HCT116 (cell line): ENCODE data around the gene LIG4. TPM values are rescaled to one million over a fixed set of nuclear protein-coding genes. Genes with fewer than 3 reads are reported as not detected.

ENCODE experiments used
- ATAC-seq: fragments of 200-7000 bp; cut with Tn5 transposase; 2 replicates; pipeline ENCODE4 v1.9.1; 2020; ENCODE audit warnings: mild to moderate bottlenecking, moderate library complexity
- BruUV-seq: library from RNA; stranded (reverse); fragments of 400-500 nt; replicated peaks from 2 replicates; lab custom pipeline; 2021; lab: Mats Ljungman, UMichigan
- CTCF ChIA-PET: fragments of 300-600 bp; sonication (Branson Sonifier 250); formaldehyde crosslinking; loops from one replicate; lab custom pipeline; 2021; ENCODE audit warnings: antibody characterized with exemption; lab: Charles Lee
- POLR2A ChIA-PET: fragments of 300-600, 350-600 bp; sonication (Branson Sonifier 250); formaldehyde crosslinking; loops from one replicate; lab custom pipeline; 2021; ENCODE audit warnings: antibody characterized with exemption; lab: Charles Lee
- RAD21 ChIA-PET, 2 experiments: fragments of 300-600 bp; sonication (Branson Sonifier 250); formaldehyde crosslinking; loops; one replicate each; lab custom pipeline; 2023; ENCODE audit warnings: low total read pairs in 2 of 2; ENCODE audit not compliant: uncharacterized antibody in 2 of 2, unreplicated experiment in 2 of 2, low non-redundant PET in 1 of 2; lab: Charles Lee
- DNase-seq: peaks from one replicate; pipeline ENCODE4 v3.0.0-alpha.2; 2010; ENCODE audit warnings: low read depth, low spot score
- H2AFZ ChIP-seq: fragments of 200-600 bp; shearing (Covaris generic), sonication (generic); 2 replicates; pipeline ENCODE4 v1.6.1; 2017; ENCODE audit warnings: low read depth, mixed run types, mixed read lengths, antibody characterized with exemption, low read length; ENCODE audit not compliant: poor library complexity, severe bottlenecking
- H3K27ac ChIP-seq: 2 replicates; pipeline ENCODE4 v1.5.1; 2012; ENCODE audit warnings: low read depth, low read length
- H3K27me3 ChIP-seq: fragments of 200-600 bp; sonication (generic); 2 replicates; pipeline ENCODE4 v1.6.1; 2016; ENCODE audit warnings: mixed run types, low read length, mixed read lengths; ENCODE audit not compliant: insufficient read depth
- H3K36me3 ChIP-seq, 2 experiments: fragments of 200-500 bp in 1 of 2; fragments of 200-600 bp in 1 of 2; sonication (Bioruptor generic) in 1 of 2; sonication (generic) in 1 of 2; 2 replicates each; pipeline versions ENCODE4 v1.5.1 to v1.6.1; 2014 to 2016; ENCODE audit warnings: low read length in 2 of 2, inconsistent platforms in 1 of 2, mixed read lengths in 1 of 2, mixed run types in 1 of 2; ENCODE audit not compliant: insufficient read depth in 2 of 2, control insufficient read depth in 1 of 2
- H3K4me1 ChIP-seq, 2 experiments: fragments of 200-600 bp in 1 of 2; sonication (generic) in 1 of 2; 2 replicates each; pipeline versions ENCODE4 v1.5.1 to v1.6.1; 2012 to 2017; ENCODE audit warnings: low read length in 2 of 2, inconsistent platforms in 1 of 2, mild to moderate bottlenecking in 1 of 2, mixed read lengths in 1 of 2, mixed run types in 1 of 2, moderate library complexity in 1 of 2; ENCODE audit not compliant: insufficient read depth in 2 of 2, control insufficient read depth in 1 of 2
- H3K4me2 ChIP-seq: fragments of 200-600 bp; sonication (generic); 2 replicates; pipeline ENCODE4 v1.6.1; 2017; ENCODE audit warnings: mixed run types, low read length, mixed read lengths
- H3K4me3 ChIP-seq, 2 experiments: fragments of 200-600 bp in 1 of 2; sonication (generic) in 1 of 2; replicated peaks in 1 of 2; 2 replicates each; pipeline ENCODE4 v1.5.1; 2011 to 2016; ENCODE audit warnings: low read length in 2 of 2, control low read depth in 1 of 2, low read depth in 1 of 2, mild to moderate bottlenecking in 1 of 2, mixed read lengths in 1 of 2, mixed run types in 1 of 2
- H3K79me2 ChIP-seq: fragments of 200-600 bp; sonication (generic); 2 replicates; pipeline ENCODE4 v1.6.1; 2017; ENCODE audit warnings: mild to moderate bottlenecking, mixed run types, low read length, moderate library complexity, mixed read lengths; ENCODE audit not compliant: insufficient read depth
- H3K9ac ChIP-seq: fragments of 200-600 bp; sonication (generic); 2 replicates; pipeline ENCODE4 v1.6.1; 2016; ENCODE audit warnings: low read length, mixed read lengths
- H3K9me2 ChIP-seq: fragments of 200-600 bp; sonication (generic), shearing (Covaris generic); 2 replicates; pipeline ENCODE4 v1.6.1; 2017; ENCODE audit warnings: mixed run types, mild to moderate bottlenecking, moderate library complexity; ENCODE audit not compliant: insufficient read depth
- H3K9me3 ChIP-seq, 2 experiments: fragments of 200-500 bp in 1 of 2; fragments of 200-600 bp in 1 of 2; sonication (Bioruptor generic) in 1 of 2; sonication (generic) in 1 of 2; 2 replicates each; pipeline ENCODE4 v1.6.1; 2014 to 2017; ENCODE audit warnings: low read length in 2 of 2, mixed read lengths in 2 of 2, inconsistent platforms in 1 of 2, low read depth in 1 of 2, mild to moderate bottlenecking in 1 of 2, mixed run types in 1 of 2, moderate library complexity in 1 of 2; ENCODE audit not compliant: control insufficient read depth in 1 of 2, insufficient read depth in 1 of 2
- H4K20me1 ChIP-seq: fragments of 200-600 bp; sonication (generic), shearing (Covaris generic); 2 replicates; pipeline ENCODE4 v1.6.1; 2017; ENCODE audit warnings: mixed run types, mild to moderate bottlenecking, moderate library complexity; ENCODE audit not compliant: insufficient read depth
- CBX3 ChIP-seq: IDR thresholded peaks from 2 replicates; pipeline ENCODE4 v1.6.1; 2012; ENCODE audit warnings: low read depth
- EGR1 ChIP-seq: IDR thresholded peaks from 2 replicates; pipeline ENCODE4 v1.6.1; 2012; ENCODE audit warnings: low read depth
- ELF1 ChIP-seq: IDR thresholded peaks from 2 replicates; pipeline ENCODE4 v1.6.1; 2012; ENCODE audit warnings: low read depth, borderline replicate concordance
- EZH2 ChIP-seq: fragments of 200-600 bp; sonication (generic); IDR thresholded peaks from 2 replicates; pipeline ENCODE4 v1.6.1; 2017; ENCODE audit warnings: antibody characterized with exemption, mixed run types
- EZH2phosphoT487 ChIP-seq: fragments of 200-600 bp; IDR thresholded peaks from 2 replicates; pipeline ENCODE4 v1.6.1; 2018; ENCODE audit warnings: antibody characterized with exemption, borderline replicate concordance
- FOSL1 ChIP-seq: IDR thresholded peaks from 2 replicates; pipeline ENCODE4 v1.6.1; 2012; ENCODE audit warnings: low read depth
- JUND ChIP-seq: IDR thresholded peaks from 2 replicates; pipeline ENCODE4 v1.6.1; 2012
- MAX ChIP-seq: IDR thresholded peaks from 2 replicates; pipeline ENCODE4 v1.6.1; 2012
- POLR2A ChIP-seq: IDR thresholded peaks from 2 replicates; pipeline ENCODE4 v1.7.0; 2011; ENCODE audit warnings: borderline replicate concordance; ENCODE audit not compliant: insufficient read depth, insufficient read length; ENCODE audit errors: extremely low read depth
- POLR2AphosphoS5 ChIP-seq: IDR thresholded peaks from 2 replicates; pipeline ENCODE4 v1.6.1; 2011; ENCODE audit warnings: mild to moderate bottlenecking, low read depth, low read length, moderate library complexity
- RAD21 ChIP-seq: IDR thresholded peaks from 2 replicates; pipeline ENCODE4 v1.6.1; 2012; ENCODE audit warnings: low read depth, mild to moderate bottlenecking
- SRF ChIP-seq: IDR thresholded peaks from 2 replicates; pipeline ENCODE4 v1.6.1; 2012; ENCODE audit warnings: low read depth
- TCF7L2 ChIP-seq: IDR thresholded peaks from 2 replicates; pipeline ENCODE4 v1.7.0; 2011; ENCODE audit warnings: borderline replicate concordance, inconsistent platforms; ENCODE audit not compliant: insufficient read depth, insufficient read length; ENCODE audit errors: extremely low read depth
- YY1 ChIP-seq: IDR thresholded peaks from 2 replicates; pipeline ENCODE4 v1.6.1; 2011; ENCODE audit warnings: low read length, low read depth, moderate library complexity, mild to moderate bottlenecking; ENCODE audit not compliant: insufficient replicate concordance; ENCODE audit errors: extremely low read depth
- ZFX ChIP-seq: fragments of 450-650 bp; IDR thresholded peaks from 2 replicates; pipeline ENCODE4 v1.6.1; 2017
- ZNF274 ChIP-seq: fragments of 200-500 bp; sonication (Bioruptor generic); IDR thresholded peaks from 2 replicates; pipeline ENCODE4 v1.6.1; 2014; ENCODE audit warnings: mild to moderate bottlenecking, low read depth, low read length, inconsistent platforms
- intact Hi-C: fragments of 100-400 bp; cut with micrococcal nuclease; formaldehyde crosslinking; loops from 2 replicates; pipeline ENCODE4 v1.10.0; 2022
- total RNA-seq: library from RNA; stranded (reverse); gene quantifications from one replicate; pipeline ENCODE4 v1.2.1, GENCODE V29; 2021; ENCODE audit not compliant: unreplicated experiment
- TF ChIP-seq, protein P1 (sequence below): IDR thresholded peaks from 2 replicates; pipeline ENCODE4 v1.6.1; 2012; ENCODE audit warnings: low read depth
- TF ChIP-seq, protein P2 (sequence below): IDR thresholded peaks from 2 replicates; pipeline ENCODE4 v1.6.1; 2012
- TF ChIP-seq, protein P3 (sequence below), 3 experiments: fragments of 200-600 bp in 1 of 3; sonication (generic) in 1 of 3; IDR thresholded peaks in 2 of 3; conservative IDR thresholded peaks in 1 of 3; 2 replicates each; pipeline ENCODE4 v1.5.1; 2012 to 2017; ENCODE audit warnings: low read depth in 2 of 3, low read length in 2 of 3, antibody characterized with exemption in 1 of 3, borderline replicate concordance in 1 of 3, control low read depth in 1 of 3, mild to moderate bottlenecking in 1 of 3, mixed read lengths in 1 of 3, mixed run types in 1 of 3, moderate library complexity in 1 of 3; ENCODE audit not compliant: insufficient read depth in 1 of 3
- TF ChIP-seq, protein P4 (sequence below): IDR thresholded peaks from 2 replicates; pipeline ENCODE4 v1.6.1; 2011; ENCODE audit warnings: mild to moderate bottlenecking, low read length, moderate library complexity; ENCODE audit not compliant: insufficient replicate concordance; ENCODE audit errors: extremely low read depth

The LIG4 gene
- total RNA-seq, 1 experiment from 2014 or later, result 7.4 TPM

DNA sequence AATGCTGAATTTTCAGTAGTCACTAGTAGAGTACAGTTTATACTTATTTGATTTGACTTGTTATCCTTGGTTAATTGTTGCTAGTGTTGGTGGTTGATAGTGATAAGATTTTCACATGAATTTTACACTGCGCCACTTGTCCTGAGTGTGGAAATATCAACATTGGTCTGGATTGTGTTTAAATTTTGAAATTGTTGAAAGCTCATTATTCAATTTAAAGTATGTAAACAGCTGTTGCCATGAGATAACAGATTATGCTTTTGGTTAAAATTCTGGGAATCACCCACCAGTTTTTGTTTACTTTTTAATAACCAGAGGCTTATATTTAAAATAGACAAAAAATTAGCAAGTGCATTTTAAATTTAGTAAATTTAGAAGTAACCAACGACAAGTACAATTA lies 41.9 kb upstream of the LIG4 start:
- no peak overlapping the region for H3K4me3 ChIP-seq
- H3K4me2 ChIP-seq, result no peak overlapping the region
- H3K36me3 ChIP-seq, result no peaks in the 10 kb centered on the region
- ChIA-PET RAD21 (no interaction called here), POLR2A (no interaction called here), CTCF (no interaction called here)
- intact Hi-C loops, result no loop called here
- H3K9ac ChIP-seq, result no peak overlapping the region
- no peaks in the 10 kb centered on the region for H3K9me2 ChIP-seq
- DNase-seq (no peak), ATAC-seq (no peak)
- no peaks in the 10 kb centered on the region for H3K4me1 ChIP-seq
- H3K27ac ChIP-seq, result no peak overlapping the region
- H4K20me1 ChIP-seq, result no peaks in the 10 kb centered on the region
- no TSS peak for BruUV-seq
- H3K9me3 ChIP-seq, result no peaks in the 10 kb centered on the region
- H3K27me3 ChIP-seq, result no peaks in the 10 kb centered on the region
- TF ChIP-seq YY1 (no peak), SRF (no peak), EZH2 (no peak), ELF1 (no peak), JUND (no peak), ZNF274 (no peak), RAD21 (no peak), POLR2AphosphoS5 (no peak), EZH2phosphoT487 (no peak), FOSL1 (no peak), MAX (no peak), CBX3 (no peak), POLR2A (no peak), EGR1 (no peak), ZFX (no peak), TCF7L2 (no peak)
- TF ChIP-seq, protein P1, sequence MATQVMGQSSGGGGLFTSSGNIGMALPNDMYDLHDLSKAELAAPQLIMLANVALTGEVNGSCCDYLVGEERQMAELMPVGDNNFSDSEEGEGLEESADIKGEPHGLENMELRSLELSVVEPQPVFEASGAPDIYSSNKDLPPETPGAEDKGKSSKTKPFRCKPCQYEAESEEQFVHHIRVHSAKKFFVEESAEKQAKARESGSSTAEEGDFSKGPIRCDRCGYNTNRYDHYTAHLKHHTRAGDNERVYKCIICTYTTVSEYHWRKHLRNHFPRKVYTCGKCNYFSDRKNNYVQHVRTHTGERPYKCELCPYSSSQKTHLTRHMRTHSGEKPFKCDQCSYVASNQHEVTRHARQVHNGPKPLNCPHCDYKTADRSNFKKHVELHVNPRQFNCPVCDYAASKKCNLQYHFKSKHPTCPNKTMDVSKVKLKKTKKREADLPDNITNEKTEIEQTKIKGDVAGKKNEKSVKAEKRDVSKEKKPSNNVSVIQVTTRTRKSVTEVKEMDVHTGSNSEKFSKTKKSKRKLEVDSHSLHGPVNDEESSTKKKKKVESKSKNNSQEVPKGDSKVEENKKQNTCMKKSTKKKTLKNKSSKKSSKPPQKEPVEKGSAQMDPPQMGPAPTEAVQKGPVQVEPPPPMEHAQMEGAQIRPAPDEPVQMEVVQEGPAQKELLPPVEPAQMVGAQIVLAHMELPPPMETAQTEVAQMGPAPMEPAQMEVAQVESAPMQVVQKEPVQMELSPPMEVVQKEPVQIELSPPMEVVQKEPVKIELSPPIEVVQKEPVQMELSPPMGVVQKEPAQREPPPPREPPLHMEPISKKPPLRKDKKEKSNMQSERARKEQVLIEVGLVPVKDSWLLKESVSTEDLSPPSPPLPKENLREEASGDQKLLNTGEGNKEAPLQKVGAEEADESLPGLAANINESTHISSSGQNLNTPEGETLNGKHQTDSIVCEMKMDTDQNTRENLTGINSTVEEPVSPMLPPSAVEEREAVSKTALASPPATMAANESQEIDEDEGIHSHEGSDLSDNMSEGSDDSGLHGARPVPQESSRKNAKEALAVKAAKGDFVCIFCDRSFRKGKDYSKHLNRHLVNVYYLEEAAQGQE, result no peak
- TF ChIP-seq, protein P2, sequence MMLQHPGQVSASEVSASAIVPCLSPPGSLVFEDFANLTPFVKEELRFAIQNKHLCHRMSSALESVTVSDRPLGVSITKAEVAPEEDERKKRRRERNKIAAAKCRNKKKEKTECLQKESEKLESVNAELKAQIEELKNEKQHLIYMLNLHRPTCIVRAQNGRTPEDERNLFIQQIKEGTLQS, result no peak
- TF ChIP-seq, protein P3, sequence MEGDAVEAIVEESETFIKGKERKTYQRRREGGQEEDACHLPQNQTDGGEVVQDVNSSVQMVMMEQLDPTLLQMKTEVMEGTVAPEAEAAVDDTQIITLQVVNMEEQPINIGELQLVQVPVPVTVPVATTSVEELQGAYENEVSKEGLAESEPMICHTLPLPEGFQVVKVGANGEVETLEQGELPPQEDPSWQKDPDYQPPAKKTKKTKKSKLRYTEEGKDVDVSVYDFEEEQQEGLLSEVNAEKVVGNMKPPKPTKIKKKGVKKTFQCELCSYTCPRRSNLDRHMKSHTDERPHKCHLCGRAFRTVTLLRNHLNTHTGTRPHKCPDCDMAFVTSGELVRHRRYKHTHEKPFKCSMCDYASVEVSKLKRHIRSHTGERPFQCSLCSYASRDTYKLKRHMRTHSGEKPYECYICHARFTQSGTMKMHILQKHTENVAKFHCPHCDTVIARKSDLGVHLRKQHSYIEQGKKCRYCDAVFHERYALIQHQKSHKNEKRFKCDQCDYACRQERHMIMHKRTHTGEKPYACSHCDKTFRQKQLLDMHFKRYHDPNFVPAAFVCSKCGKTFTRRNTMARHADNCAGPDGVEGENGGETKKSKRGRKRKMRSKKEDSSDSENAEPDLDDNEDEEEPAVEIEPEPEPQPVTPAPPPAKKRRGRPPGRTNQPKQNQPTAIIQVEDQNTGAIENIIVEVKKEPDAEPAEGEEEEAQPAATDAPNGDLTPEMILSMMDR (IDR thresholded peaks at IDR 0.05 in 2 of 3, conservative IDR thresholded peaks at IDR 0.05 in 1 of 3; ENCODE audit: borderline replicate concordance in 1 of 3, insufficient read depth in 1 of 3, low read depth in 2 of 3, low read length in 2 of 3), result no peak
- TF ChIP-seq, protein P4, sequence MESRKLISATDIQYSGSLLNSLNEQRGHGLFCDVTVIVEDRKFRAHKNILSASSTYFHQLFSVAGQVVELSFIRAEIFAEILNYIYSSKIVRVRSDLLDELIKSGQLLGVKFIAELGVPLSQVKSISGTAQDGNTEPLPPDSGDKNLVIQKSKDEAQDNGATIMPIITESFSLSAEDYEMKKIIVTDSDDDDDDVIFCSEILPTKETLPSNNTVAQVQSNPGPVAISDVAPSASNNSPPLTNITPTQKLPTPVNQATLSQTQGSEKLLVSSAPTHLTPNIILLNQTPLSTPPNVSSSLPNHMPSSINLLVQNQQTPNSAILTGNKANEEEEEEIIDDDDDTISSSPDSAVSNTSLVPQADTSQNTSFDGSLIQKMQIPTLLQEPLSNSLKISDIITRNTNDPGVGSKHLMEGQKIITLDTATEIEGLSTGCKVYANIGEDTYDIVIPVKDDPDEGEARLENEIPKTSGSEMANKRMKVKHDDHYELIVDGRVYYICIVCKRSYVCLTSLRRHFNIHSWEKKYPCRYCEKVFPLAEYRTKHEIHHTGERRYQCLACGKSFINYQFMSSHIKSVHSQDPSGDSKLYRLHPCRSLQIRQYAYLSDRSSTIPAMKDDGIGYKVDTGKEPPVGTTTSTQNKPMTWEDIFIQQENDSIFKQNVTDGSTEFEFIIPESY, result no peak
- no peak overlapping the region for H2AFZ ChIP-seq
- H3K79me2 ChIP-seq, result no peaks in the 10 kb centered on the region
